K562 (cell line): ENCODE results near the gene USP13. TPM values are rescaled to one million over a fixed set of nuclear protein-coding genes. Genes with fewer than 3 reads are reported as not detected.

ENCODE experiments used
- polyA plus RNA-seq, 8 experiments: library from polyadenylated mRNA; depleted of rRNA in 4 of 8; stranded (reverse) in 5 of 8; unstranded in 3 of 8; fragments of >200 nt; fragmentation: Nextera tagmentation in 2 of 8; fragmentation: Illumina TruSeq in 1 of 8; extraction: Ambion mirVana in 2 of 8; extraction: Trizol in 1 of 8; gene quantifications; 2 replicates each; pipeline versions ENCODE4 v1.2.1 to v1.2.3, GENCODE V29; 2011 to 2014; ENCODE audit warnings: inconsistent platforms in 1 of 8, missing spikeins in 1 of 8
- total RNA-seq, 7 experiments: library from RNA; depleted of rRNA in 6 of 7; stranded (reverse); fragments of >200 nt in 6 of 7; fragmentation: Illumina TruSeq in 2 of 7; extraction: Trizol in 2 of 7; gene quantifications; 2 replicates each; pipeline versions ENCODE4 v1.2.1 to v1.2.3, GENCODE V29; 2011 to 2021; ENCODE audit warnings: low replicate concordance in 1 of 7
- TF ChIP-seq, protein P1 (sequence below): fragments of 450-650 bp; IDR thresholded peaks from 2 replicates; pipeline ENCODE4 v1.6.1; 2016; ENCODE audit warnings: mild to moderate bottlenecking, moderate library complexity

Gene USP13
- total and polyA plus RNA-seq, 9 of the 15 experiments (the other 6 are each of a cell fraction or from before 2014, with no cell fraction given) = 0.11 to 2.3 (median 0.51) TPM

DNA sequence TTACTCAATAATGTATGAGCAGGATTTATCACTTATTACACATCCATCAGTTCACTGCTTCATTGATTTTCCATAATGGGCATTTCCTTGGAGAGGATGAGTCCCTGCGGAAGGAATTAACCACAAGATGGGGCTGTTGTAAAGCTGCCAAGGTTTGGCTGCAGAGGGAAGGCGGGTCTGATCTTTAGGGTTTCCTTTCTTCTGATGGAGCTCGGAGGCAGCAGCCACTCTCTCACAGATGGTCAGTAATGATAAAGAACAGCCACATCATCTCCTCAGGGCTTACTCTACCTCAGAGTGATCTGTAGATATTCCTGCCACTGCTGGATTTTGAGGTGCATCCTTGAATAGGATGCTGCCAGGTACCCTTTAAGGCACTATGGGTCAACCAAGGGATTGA is 115.2 kb downstream of the USP13 start (continued):
- TF ChIP-seq, protein P1, sequence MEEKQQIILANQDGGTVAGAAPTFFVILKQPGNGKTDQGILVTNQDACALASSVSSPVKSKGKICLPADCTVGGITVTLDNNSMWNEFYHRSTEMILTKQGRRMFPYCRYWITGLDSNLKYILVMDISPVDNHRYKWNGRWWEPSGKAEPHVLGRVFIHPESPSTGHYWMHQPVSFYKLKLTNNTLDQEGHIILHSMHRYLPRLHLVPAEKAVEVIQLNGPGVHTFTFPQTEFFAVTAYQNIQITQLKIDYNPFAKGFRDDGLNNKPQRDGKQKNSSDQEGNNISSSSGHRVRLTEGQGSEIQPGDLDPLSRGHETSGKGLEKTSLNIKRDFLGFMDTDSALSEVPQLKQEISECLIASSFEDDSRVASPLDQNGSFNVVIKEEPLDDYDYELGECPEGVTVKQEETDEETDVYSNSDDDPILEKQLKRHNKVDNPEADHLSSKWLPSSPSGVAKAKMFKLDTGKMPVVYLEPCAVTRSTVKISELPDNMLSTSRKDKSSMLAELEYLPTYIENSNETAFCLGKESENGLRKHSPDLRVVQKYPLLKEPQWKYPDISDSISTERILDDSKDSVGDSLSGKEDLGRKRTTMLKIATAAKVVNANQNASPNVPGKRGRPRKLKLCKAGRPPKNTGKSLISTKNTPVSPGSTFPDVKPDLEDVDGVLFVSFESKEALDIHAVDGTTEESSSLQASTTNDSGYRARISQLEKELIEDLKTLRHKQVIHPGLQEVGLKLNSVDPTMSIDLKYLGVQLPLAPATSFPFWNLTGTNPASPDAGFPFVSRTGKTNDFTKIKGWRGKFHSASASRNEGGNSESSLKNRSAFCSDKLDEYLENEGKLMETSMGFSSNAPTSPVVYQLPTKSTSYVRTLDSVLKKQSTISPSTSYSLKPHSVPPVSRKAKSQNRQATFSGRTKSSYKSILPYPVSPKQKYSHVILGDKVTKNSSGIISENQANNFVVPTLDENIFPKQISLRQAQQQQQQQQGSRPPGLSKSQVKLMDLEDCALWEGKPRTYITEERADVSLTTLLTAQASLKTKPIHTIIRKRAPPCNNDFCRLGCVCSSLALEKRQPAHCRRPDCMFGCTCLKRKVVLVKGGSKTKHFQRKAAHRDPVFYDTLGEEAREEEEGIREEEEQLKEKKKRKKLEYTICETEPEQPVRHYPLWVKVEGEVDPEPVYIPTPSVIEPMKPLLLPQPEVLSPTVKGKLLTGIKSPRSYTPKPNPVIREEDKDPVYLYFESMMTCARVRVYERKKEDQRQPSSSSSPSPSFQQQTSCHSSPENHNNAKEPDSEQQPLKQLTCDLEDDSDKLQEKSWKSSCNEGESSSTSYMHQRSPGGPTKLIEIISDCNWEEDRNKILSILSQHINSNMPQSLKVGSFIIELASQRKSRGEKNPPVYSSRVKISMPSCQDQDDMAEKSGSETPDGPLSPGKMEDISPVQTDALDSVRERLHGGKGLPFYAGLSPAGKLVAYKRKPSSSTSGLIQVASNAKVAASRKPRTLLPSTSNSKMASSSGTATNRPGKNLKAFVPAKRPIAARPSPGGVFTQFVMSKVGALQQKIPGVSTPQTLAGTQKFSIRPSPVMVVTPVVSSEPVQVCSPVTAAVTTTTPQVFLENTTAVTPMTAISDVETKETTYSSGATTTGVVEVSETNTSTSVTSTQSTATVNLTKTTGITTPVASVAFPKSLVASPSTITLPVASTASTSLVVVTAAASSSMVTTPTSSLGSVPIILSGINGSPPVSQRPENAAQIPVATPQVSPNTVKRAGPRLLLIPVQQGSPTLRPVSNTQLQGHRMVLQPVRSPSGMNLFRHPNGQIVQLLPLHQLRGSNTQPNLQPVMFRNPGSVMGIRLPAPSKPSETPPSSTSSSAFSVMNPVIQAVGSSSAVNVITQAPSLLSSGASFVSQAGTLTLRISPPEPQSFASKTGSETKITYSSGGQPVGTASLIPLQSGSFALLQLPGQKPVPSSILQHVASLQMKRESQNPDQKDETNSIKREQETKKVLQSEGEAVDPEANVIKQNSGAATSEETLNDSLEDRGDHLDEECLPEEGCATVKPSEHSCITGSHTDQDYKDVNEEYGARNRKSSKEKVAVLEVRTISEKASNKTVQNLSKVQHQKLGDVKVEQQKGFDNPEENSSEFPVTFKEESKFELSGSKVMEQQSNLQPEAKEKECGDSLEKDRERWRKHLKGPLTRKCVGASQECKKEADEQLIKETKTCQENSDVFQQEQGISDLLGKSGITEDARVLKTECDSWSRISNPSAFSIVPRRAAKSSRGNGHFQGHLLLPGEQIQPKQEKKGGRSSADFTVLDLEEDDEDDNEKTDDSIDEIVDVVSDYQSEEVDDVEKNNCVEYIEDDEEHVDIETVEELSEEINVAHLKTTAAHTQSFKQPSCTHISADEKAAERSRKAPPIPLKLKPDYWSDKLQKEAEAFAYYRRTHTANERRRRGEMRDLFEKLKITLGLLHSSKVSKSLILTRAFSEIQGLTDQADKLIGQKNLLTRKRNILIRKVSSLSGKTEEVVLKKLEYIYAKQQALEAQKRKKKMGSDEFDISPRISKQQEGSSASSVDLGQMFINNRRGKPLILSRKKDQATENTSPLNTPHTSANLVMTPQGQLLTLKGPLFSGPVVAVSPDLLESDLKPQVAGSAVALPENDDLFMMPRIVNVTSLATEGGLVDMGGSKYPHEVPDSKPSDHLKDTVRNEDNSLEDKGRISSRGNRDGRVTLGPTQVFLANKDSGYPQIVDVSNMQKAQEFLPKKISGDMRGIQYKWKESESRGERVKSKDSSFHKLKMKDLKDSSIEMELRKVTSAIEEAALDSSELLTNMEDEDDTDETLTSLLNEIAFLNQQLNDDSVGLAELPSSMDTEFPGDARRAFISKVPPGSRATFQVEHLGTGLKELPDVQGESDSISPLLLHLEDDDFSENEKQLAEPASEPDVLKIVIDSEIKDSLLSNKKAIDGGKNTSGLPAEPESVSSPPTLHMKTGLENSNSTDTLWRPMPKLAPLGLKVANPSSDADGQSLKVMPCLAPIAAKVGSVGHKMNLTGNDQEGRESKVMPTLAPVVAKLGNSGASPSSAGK = no peak
